Bronchial epithelial cell (primary cell): ENCODE data around the gene CNKSR3. TPM values are rescaled to one million over a fixed set of nuclear protein-coding genes. Genes with fewer than 3 reads are reported as not detected.

Experiments
- DNase-seq: peaks from one replicate; pipeline ENCODE4 v3.0.0-alpha.2; 2010; ENCODE audit warnings: low read depth
- FAIRE-seq: peaks from 2 replicates; lab custom pipeline; 2011; peaks lifted over from hg19 to GRCh38; lab: Jason Lieb, UNC
- H3K27me3 ChIP-seq: 2 replicates; pipeline ENCODE4 v1.5.1; 2011; ENCODE audit warnings: low read length; ENCODE audit not compliant: control insufficient read depth, insufficient read depth
- H3K36me3 ChIP-seq: 2 replicates; pipeline ENCODE4 v1.5.1; 2011; ENCODE audit warnings: low read length; ENCODE audit not compliant: control insufficient read depth, insufficient read depth
- H3K4me3 ChIP-seq: 2 replicates; pipeline ENCODE4 v1.5.1; 2011; ENCODE audit warnings: mild to moderate bottlenecking, low read depth, low read length, control low read depth
- total RNA-seq: library from RNA; depleted of rRNA; stranded (reverse); fragments of >200 nt; gene quantifications from 2 replicates; pipeline ENCODE4 v1.2.1, GENCODE V29; 2014
- TF ChIP-seq, protein P1 (sequence below): IDR thresholded peaks from 2 replicates; pipeline ENCODE4 v1.5.1; 2011; ENCODE audit warnings: mild to moderate bottlenecking, moderate library complexity, low read length, control low read depth, inconsistent platforms; ENCODE audit not compliant: insufficient read depth, severe bottlenecking

CNKSR3 gene
- total RNA-seq, 1 donor from 2014 or later: 2.6 TPM

DNA sequence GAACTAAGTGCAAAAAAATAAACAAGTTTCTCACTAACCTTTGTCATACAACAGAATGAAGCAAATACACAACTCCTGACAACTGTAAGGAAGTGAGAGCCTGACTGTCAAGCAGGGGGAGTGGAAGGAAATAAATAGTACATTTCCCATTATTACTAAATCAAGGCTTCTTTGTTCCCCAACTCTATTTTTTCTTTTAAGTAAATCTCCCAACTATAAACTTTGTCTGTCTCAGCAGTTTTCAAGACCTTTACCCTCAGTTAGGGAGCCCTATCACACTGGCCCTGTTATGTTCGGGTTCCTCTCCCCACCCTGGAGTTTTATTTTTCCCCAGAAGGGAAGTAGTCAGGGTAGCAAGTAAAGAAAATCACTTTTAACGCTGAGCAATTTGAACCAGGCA is 129.7 kb downstream of the CNKSR3 start:
- Histone ChIP-seq H3K27me3 (no peaks in the 10 kb centered on the region), H3K4me3 (no peak overlapping the region), H3K36me3 (no peaks in the 10 kb centered on the region)
- no peak for DNase-seq
- no peak for FAIRE-seq
- TF ChIP-seq, protein P1, sequence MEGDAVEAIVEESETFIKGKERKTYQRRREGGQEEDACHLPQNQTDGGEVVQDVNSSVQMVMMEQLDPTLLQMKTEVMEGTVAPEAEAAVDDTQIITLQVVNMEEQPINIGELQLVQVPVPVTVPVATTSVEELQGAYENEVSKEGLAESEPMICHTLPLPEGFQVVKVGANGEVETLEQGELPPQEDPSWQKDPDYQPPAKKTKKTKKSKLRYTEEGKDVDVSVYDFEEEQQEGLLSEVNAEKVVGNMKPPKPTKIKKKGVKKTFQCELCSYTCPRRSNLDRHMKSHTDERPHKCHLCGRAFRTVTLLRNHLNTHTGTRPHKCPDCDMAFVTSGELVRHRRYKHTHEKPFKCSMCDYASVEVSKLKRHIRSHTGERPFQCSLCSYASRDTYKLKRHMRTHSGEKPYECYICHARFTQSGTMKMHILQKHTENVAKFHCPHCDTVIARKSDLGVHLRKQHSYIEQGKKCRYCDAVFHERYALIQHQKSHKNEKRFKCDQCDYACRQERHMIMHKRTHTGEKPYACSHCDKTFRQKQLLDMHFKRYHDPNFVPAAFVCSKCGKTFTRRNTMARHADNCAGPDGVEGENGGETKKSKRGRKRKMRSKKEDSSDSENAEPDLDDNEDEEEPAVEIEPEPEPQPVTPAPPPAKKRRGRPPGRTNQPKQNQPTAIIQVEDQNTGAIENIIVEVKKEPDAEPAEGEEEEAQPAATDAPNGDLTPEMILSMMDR: no peak

- no peak for FAIRE-seq
- Histone ChIP-seq H3K27me3 (no peaks in the 10 kb centered on the region), H3K4me3 (no peak overlapping the region), H3K36me3 (no peaks in the 10 kb centered on the region)
- TF ChIP-seq, protein P1: no peak
- DNase-seq: no peak
These were observed 130.9 kb downstream of the CNKSR3 start for GRCh38 chr6:154379585-154379984.

DNA sequence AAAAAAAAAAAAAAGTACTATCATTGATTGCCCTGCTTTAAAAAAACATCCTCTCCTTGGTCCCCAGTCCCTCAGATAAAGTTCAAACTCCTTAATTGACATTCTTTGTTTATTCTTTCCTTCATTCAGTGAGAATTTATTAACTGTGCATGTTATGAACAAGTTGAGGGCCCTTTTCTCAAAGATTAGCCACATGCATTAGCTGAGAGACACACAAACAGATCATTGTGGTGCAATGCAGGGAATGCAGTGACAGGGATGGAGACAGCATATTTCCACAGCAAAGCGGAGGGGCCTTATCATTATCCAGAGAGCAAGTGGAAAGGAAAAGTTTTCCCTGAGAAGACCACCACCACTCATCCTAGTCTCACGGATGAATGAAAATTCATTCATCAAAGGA is 132.0 kb downstream of the CNKSR3 start:
- DNase-seq: no peak
- no peak for FAIRE-seq
- H3K27me3 ChIP-seq: no peaks in the 10 kb centered on the region
- no peak overlapping the region for H3K4me3 ChIP-seq
- H3K36me3 ChIP-seq: no peaks in the 10 kb centered on the region
- TF ChIP-seq, protein P1: no peak

DNA sequence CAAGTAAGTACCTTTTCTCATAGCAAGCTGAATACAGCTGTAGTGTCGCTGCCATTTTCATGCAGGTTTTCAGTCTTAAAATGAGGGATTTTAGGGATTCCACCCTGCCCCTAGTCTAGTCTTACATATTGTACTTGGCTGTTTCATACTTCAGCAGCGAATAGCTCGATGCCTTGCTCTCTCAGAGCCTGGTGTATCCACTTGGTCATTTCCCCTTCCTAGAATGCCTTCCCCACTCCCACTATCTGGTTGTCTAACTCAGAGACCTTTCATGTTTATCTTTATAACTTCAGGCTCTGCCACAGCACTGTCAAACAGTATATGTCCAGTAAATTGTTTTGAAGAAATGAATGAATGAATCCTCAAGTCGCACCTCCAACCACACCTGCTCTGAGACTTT is 132.8 kb downstream of the CNKSR3 start:
- DNase-seq (no peak), FAIRE-seq (no peak)
- Histone ChIP-seq H3K36me3 (no peaks in the 10 kb centered on the region), H3K4me3 (no peak overlapping the region), H3K27me3 (no peaks in the 10 kb centered on the region)
- TF ChIP-seq, protein P1: no peak

GRCh38 chr6:154373971-154374370 is 136.5 kb downstream of the CNKSR3 start:
- FAIRE-seq (no peak), DNase-seq (no peak)
- TF ChIP-seq, protein P1: no peak

GRCh38 chr6:154371281-154371680 is 139.2 kb downstream of the CNKSR3 start:
- Histone ChIP-seq H3K4me3 (no peak overlapping the region), H3K27me3 (no peaks in the 10 kb centered on the region), H3K36me3 (no peaks in the 10 kb centered on the region)
- FAIRE-seq (no peak), DNase-seq (no peak)
- TF ChIP-seq, protein P1: no peak

More at GRCh38 chr6:154373971-154374370, 136.5 kb downstream of the CNKSR3 start:
- Histone ChIP-seq H3K36me3 (no peaks in the 10 kb centered on the region), H3K27me3 (no peaks in the 10 kb centered on the region), H3K4me3 (no peak overlapping the region)
